ENCODE data around the gene USP33.
"Not testable (repeated sequence)": the region's sequence is repeated elsewhere in the genome, so short reads cannot be mapped to it uniquely, and the experiment has no call there.

USP33 gene

DNA sequence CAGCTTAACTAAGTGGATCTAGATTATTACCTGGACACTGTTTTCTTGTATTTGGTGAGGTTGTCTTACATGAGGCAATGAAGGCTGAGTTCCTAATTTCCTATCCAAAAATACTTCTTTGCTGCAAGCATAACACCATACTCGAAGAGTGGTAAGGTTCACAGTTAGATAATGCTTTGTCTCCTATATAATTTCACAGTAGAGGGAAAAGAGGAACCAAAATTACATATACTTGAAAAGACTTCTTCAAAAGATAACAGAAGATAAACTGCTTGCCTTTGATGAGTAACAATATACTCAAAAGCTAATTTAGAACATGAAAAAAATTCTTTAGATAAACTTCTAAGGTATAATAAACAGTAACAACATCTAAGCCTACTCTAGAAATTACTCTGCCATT is 20.4 kb downstream of the USP33 start:
- no peak for DNase-seq (ENCODE audit: low read depth)

DNA sequence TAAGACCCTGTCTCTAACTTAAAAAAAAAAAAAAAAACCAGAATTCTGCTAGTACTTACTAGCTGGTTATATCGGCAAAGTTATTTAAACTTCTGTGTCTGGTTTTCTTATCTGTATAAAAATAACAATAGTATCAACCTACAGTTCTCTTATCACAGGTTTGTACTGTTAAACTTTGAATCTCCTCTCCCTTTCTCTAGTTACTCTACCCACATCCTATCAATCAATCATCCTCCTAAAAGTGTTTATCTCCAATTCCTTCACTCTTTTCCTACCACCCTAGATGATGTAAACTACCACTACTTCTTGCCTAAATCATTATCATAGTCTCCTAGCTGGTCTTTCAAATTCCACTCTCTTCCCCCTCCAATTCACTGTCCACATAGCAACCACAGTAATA is 27.6 kb downstream of the USP33 start:
- no peak for DNase-seq (ENCODE audit: low read depth)

DNA sequence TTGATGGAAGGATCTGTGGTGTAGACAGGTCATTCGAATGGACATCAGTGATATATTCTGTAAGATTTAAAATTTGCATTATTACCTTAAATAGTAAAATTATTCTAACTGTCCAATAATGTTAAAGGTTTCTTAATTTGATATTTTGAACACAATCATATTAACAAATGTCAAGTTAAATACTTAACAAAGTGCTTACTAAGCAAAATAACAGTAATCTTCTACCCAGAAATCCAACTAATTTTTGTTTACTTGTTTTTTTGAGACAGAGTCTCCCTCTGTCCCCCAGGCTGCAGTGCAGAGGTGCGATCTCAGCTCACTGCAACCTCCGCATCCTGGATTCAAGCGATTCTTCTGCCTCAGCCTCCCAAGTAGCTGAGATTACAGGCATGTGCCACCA is 33.9 kb downstream of the USP33 start:
- DNase-seq (ENCODE audit: low read depth), result no peak

DNA sequence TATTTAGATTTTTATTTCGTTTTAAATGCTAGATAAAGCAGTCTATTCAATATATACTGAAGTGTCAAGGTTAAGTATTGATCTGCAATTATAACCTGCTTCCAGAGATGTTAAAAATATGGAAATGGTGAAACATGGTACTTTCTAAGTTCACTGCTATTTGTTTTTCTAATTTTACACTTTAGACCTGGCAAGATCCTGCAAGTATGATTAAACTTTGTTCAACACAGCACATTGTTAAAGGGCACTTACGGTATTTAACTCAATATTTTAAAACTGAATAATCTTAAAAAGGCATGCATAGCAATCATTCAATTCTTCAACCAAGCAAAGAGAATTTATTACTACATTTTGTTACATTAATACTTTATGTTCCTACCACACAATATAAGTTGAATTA is 41.5 kb downstream of the USP33 start:
- DNase-seq (ENCODE audit: low read depth), result no peak

DNA sequence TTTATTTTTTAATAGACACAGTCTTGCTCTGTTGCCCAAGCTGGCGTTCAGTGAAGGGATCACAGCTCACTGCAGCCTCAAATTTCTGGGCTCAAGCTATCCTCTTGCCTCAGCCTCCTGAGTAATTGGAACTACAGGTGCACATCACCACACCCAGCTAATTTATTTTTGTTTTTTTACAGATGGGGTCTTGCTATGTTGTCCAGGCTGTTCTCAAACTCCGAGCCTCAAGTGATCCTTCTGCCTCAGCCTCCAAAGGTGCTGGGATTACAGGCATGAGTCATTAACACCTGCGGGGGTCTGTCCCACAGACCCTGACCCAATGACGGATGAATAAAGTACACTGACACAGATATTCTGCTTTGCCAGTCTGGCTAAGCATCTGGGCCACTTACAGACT is 43.6 kb downstream of the USP33 start:
- DNase-seq (ENCODE audit: low read depth), result no peak

DNA sequence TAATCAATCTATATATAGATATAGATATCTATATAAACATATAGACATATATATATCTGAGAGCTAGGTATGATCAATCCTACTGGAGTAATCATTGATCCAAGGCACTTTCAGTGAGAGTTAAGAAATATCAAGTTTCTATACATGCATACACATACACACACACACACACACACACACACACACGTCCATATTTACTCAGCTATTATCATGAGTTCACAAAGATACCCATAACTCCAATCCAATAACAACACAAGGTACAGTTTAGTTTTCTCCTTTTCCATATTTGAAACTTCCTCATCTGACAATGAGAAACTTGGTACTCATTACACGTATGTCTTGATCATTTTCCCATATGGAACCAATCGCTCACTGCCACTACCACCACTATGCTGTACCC is 49.9 kb downstream of the USP33 start:
- no peak for DNase-seq (ENCODE audit: low read depth)

DNA sequence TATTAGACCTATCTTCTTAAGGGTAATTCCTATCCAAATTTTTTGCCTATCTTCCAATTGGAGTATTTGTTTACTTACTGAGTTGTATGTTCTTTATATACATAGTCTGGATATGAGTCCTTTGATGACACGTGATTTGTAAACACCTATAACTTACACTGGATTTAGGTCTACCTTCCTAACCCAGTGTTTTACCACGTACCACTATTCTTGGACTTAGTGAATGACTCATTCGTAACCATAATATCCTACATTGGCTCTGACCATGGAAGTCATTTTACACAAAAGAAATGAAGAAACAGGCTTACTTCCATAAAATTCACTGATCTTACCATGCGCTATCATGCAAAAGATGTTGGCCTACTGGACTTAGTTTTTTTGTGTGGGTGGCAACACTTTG is 53.3 kb downstream of the USP33 start:
- DNase-seq (ENCODE audit: low read depth), result no peak

DNA sequence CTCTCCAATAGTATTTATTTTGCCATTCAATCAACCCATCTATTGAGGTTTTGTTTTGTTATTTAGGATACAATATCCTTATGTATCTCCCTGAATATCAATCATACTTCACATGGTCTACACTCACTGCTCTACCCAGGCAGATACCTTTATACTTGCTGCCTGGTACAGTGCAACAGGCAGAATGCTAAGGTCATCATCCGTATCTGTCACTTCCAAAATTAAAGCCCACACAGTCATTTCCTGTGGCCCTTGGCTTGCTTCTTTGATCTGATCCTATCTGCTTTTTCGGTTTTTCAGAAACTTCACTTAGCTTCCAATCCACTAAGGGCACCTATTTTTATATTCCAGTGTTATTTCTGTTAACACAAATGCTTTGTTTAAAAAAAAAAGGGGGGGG is 54.9 kb downstream of the USP33 start:
- DNase-seq (ENCODE audit: low read depth), result no peak

DNA sequence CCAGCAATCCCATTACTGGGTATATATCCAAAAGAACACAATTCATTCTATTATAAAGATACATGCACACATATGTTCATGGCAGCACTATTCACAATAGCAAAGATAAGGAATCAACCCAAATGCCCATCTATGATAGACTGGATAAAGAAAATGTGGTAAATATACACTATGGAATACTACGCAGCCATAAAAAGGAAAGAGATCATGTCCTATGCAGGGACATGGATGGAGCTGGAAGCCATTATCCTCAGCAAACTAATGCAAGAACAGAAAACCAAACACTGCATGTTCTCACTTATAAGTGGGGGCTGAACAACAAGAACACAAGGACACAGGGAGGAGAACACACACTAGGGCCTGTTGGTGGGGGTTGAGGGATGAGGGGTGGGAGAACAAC is 60.0 kb downstream of the USP33 start:
- DNase-seq (ENCODE audit: low read depth), result not testable (repeated sequence)

DNA sequence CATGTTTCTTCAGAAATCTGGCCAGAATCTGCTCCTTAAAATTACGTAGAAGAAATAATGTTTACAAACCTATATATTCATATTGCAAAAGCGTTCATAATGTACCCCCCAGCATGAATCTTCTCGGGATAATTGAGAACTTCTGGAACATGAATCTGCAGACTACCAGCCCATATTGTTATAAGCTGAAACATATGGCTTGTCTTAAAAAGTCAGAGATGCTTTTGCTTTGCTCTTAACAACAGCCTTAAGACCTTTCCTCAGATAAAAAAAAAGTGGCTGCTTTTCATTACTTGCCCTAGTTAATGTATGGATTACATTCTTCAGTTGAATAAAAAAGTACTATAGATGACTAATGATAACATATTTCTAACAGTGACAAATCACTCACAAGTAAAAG is 62.2 kb downstream of the USP33 start:
- DNase-seq (ENCODE audit: low read depth), result no peak

DNA sequence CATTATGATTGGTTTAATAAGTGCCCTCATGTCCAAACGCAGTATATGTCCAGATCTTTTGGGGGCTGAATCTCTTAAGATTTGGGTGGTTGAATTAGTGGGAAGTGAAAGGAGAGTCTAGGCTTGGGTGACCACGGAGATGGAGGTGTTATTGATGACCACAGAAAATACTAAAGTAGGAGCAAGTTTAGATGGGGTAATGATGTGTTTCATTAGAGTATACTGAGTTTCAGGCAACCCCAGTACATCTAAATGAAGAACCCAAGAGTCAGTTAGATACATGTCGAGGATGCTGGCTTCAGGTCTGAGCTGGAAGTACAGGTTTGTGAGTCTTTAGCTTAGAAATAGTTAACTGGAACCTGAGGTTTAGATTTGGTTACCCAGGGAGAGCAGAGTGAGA is 70.7 kb downstream of the USP33 start:
- no peak for DNase-seq (ENCODE audit: low read depth)

DNA sequence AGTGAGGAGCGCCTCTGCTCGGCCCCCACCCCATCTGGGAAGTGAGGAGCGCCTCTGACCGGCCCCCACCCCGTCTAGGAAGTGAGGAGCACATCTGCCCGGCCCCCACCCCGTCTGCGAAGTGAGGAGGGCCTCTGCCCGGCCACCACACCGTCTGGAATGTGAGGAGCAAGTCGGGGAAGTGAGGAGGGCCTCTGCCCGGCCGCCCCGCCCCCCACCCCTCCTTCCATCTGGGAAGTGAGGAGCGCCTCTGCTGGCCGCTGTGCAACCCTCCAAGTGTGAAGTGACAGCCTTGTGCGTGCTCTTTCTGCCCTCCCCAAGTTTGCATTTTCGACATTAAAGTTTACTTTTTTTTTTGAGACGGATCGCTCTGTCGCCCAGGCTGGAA is 72.1 kb downstream of the USP33 start:
- DNase-seq (ENCODE audit: low read depth), result no peak

DNA sequence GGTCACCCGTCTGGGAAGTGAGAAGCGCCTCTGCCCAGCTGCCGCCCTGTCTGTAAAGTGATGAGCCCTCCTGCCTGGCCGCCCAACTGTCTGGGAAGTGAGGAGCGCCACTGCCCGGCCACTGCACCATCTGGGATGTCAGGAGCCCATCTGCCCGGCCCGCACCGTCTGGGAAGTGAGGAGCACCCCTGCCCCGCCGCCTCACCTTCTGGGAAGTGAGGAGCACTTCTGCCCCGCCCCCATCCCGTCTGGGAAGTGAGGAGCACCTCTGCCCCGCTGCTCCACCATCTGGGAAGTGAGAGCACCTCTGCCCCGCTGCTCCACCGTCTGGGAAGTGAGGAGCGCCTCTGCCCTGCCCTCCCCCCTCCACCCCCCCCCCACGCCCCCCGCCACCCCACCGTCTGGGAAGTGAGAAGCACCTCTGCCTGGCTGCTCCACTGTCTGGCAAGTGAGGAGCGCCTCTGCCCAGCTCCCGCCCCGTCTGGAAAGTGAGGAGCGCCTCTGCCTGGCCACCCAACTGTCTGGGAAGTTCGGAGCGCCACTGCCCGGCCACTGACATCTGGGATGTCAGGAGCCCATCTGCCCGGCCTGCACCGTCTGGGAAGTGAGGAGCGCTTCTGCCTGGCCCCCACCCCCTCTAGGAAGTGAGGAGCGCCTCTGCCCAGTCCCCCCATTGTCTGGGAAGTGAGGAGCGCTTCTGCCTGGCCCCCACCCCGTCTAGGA is 72.7 kb downstream of the USP33 start:
- DNase-seq (ENCODE audit: low read depth), result no peak

DNA sequence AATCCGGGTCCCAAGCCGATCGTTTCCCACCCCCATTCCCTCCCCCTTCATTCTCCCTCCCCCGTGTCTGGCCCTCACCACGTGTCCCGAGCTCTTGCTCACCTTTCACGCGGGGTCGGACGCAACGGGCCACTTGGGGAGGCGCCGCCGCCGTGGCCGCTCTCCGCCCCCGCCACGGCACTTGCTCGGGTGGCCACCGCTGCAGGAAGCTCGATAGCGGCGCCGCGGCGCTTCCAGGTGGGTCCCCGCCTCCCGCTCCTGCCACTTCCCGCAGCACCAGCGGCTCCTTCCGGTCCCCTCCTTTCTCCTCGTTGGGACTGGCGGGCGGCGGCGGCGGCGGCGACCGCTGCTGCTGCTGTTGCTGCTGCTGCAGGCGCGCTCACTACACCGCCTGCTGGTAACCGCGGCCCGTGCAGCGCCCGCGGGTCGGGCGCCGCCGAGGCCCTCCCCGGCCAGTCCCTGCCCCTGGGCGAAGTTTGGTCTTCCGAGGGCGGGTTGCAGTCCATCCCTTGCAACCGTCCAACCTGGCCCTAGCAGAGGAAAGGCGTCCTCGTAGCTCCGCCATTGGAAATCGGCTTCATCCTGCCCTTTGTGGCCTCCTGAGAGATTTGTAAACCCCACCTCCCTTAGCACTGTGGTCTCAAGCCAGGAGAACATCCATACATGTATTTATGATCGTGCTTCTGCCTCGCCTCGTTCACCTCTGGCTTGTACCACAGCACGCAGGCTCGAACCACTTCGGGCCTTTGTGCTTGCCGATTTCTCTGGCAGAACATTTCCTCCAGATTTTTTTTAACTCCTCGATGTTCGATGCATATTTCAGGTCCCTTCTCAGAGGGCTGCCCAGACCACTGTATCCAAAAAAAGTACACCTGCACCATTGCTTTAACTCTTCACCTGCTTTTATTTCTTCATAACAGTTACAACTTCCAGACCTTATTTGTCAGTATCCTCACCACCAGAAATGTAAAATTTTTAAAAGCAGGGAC is 76.2 kb downstream of the USP33 start:
- peak; percentile 81 for DNase-seq (ENCODE audit: low read depth)

DNA sequence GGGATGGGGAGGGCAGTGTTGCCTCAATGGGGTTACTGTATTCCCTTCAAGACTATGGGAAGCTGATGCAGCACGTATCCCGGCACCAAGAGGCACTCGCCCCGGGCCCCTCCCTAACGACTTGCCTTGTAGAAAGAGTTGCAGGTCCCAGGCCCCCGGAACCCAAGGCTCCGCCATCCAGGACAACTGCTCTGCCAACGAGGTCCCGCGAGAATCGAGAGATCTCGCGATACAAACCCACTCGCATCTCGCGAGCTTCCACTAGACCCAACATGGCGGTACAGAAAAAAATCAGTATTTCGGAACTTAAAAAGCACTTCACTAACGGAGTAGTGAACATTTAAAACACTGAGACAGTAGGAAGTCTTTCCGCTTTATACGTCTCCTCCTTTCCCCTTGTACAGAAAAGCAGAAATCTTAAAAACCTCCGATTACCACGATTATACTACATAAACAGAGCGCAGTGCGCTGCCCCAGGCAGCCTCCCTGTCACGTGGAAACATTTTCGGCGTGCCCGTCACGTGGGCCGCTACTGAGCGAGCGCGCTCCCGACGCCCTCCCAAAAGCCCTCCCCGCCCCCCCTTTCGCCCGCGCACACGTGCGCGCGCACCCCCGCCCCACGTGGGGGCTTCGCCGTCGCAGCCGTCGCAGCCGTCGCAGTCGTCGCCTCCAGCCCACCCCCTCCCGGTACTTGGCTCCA is 77.0 kb downstream of the USP33 start, which contains the start of gene ZZZ3:
TSS of gene ZZZ3 (minus strand) at position 199 of the 700 bp plus-strand sequence. CDS start 49,304 bp downstream, outside the sequence.
- DNase-seq (ENCODE audit: low read depth), result peak; percentile 85

DNA sequence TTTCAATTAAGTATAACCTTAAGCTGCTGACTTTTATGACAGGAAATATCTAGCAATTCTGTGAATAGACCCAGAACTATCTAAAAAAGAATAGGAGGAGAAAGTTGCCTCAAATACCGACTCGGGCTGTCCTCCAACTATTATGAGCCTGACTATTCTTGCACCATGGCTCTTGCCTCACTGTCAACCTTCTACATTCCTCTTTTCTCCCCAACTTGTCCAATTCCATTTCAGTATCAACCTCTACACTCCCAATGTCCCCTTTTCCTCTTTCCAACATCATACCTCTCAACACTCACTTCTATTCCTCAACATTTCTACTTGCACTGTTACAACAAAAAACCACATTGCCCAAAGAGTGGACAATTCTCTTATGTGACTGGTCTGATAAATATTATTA is 79.5 kb downstream of the USP33 start:
- no peak for DNase-seq (ENCODE audit: low read depth)

DNA sequence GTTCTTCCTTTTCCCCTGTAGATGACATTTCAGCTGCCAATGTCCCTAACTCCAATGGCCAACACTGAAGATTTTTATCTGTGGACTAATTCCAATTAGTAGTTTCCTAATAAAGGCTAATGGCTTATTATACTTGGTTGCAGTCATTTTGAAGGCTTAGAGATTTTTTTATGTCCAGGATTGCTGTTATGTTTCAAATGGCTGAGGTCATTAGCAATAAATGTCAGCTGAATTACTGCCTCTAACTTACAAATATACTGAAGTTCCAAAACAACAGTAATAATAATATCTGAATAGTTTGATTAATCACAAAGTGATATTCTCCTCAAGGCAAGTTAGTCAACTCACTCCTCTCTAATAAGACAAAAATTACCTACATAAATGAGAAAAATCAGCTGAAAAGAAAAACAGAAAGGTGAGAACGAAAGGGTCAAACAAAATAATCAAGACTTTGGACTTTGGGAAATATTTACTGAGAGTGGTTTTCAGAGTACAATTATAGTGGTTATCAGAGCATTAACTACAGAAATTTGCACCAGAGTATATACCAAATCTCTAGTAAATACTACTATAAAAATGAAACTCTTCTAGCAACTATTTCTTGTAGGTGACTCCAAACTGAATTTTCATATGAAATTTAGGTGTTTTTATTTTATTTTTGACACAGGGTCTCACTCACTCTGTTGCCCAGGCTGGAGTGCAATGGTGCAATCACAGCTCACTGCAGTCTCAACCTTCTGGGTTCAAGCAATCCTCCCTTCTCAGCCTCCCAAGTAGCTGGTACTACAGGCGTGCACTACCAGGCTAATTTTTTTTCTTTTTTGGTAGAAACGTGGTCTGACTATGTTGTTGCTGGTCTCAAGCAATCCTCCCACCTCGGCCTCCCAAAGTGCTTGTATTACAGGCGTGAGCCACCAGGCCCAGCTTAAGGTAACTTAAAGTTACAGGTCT is 80.7 kb downstream of the USP33 start:
- DNase-seq (ENCODE audit: low read depth), result no peak

DNA sequence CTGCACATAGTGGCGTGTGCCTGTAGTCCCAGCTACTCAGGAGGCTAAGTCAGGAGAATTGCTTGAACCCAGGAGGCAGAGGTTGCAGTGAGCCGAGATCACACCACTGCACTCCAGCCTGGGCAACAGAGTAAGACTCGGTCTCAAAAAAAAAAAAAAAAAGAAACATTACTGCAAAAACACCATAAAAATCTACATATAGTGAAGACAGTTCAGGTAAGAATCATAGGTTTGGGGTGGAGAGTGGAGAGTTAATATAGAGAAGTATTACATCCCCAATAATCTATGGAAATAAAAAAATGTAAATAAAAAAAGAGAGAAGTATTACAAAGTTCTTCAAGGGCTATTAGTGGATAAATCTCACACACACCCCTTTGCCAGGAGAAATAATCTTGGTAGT is 84.8 kb downstream of the USP33 start:
- DNase-seq (ENCODE audit: low read depth), result not testable (repeated sequence)

DNA sequence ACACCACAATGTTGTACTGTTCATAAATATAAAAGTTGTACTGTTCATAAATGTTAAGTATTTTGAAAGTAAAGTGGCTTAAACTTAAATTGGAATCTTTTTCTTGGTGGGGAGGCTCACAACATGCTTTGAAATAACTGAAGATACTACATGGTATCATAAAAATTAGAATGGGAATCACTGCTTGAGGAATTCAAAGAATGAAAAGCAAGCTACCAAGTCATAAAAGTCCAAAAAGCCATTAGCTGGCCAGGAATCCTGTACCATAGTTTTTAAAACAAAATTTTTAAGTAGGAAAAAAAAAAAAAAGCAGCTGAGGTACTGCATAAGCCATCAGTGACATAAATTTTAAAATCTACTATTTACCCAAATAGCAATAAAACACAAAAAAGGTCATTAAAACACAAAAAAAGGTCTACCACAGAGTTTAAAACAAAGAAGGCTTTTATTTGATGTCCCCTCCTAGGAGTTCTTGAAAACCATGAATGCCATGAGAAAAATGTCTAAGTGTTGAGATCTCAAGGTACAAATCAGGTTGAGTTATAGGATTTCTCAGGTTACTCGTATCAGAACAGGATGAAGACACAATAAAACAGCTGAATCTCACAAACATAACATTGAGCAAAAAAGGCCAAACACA is 85.8 kb downstream of the USP33 start:
- DNase-seq (ENCODE audit: low read depth), result no peak

DNA sequence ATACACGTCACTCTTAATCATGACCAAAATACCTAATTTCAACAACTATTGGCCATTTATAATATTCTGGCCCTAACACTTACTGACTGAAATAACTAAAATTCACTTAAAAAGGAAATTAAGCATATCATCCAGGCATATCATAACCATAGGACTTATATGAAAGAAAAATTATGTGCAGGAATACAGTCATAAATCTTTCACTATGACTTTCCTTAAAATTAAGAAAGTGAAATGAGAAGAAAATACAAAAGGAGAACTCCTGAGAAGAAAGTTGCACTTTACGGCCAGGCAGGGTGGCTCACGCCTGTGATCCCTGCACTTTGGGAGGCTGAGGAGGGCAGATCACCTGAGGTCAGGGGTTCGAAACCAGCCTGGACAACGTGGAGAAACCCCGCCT is 86.6 kb downstream of the USP33 start:
- no peak for DNase-seq (ENCODE audit: low read depth)

DNA sequence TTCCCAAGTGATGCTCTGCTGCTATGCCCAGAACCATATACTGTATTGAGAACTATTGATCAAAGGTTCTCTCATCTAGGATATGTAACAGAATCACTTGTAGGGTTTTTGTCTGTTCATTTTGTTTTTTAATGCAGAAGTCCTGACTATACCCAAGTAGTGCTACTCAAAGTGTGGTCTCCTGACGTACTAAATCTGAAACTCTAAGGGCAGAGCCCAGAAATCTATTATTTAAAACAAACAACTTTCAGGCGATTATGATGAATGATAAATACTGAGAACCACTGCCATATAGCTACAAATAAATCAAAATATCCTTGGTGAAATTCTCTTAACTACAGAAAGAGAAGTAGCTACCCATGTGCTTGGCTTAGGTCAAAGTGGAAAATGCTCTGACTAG is 87.3 kb downstream of the USP33 start:
- DNase-seq (ENCODE audit: low read depth), result no peak
